Type B pancreatic cell (in vitro differentiated cells): ENCODE results near the gene GIMAP5. TPM values are rescaled to one million over a fixed set of nuclear protein-coding genes. Genes with fewer than 3 reads are reported as not detected.

Experiments used
- DNase-seq: peaks from one replicate; pipeline ENCODE4 v3.0.0; 2021; ENCODE audit warnings: mixed read lengths; ENCODE audit not compliant: unreplicated experiment; ENCODE audit errors: extremely low spot score
- H3K27ac Mint-ChIP-seq: 2 replicates; pipeline ENCODE4 v1.8.0; 2021; ENCODE audit warnings: mild to moderate bottlenecking, mixed read lengths
- H3K27me3 Mint-ChIP-seq: 2 replicates; pipeline ENCODE4 v1.8.0; 2021; ENCODE audit warnings: mixed read lengths
- H3K36me3 Mint-ChIP-seq: 2 replicates; pipeline ENCODE4 v1.8.0; 2021; ENCODE audit warnings: mixed read lengths
- H3K4me1 Mint-ChIP-seq: one replicate; pipeline ENCODE4 v1.8.0; 2021; ENCODE audit warnings: mixed read lengths; ENCODE audit not compliant: unreplicated experiment
- H3K4me3 Mint-ChIP-seq: 2 replicates; pipeline ENCODE4 v1.8.0; 2021; ENCODE audit warnings: mild to moderate bottlenecking, mixed read lengths
- H3K9me3 Mint-ChIP-seq: 2 replicates; pipeline ENCODE4 v1.8.0; 2021; ENCODE audit warnings: mixed read lengths
- total RNA-seq: library from RNA; stranded (reverse); gene quantifications from 2 replicates; pipeline ENCODE4 v1.2.1, GENCODE V29; 2021; ENCODE audit warnings: low replicate concordance
- TF ChIP-seq, protein P1 (sequence below): fragments of 200-600 bp; sonication (generic); conservative IDR thresholded peaks from 2 replicates; pipeline ENCODE4 v1.5.0; 2021; ENCODE audit warnings: antibody characterized with exemption, mild to moderate bottlenecking

Gene GIMAP5
- total RNA-seq, 1 donor from 2014 or later = not detected

DNA sequence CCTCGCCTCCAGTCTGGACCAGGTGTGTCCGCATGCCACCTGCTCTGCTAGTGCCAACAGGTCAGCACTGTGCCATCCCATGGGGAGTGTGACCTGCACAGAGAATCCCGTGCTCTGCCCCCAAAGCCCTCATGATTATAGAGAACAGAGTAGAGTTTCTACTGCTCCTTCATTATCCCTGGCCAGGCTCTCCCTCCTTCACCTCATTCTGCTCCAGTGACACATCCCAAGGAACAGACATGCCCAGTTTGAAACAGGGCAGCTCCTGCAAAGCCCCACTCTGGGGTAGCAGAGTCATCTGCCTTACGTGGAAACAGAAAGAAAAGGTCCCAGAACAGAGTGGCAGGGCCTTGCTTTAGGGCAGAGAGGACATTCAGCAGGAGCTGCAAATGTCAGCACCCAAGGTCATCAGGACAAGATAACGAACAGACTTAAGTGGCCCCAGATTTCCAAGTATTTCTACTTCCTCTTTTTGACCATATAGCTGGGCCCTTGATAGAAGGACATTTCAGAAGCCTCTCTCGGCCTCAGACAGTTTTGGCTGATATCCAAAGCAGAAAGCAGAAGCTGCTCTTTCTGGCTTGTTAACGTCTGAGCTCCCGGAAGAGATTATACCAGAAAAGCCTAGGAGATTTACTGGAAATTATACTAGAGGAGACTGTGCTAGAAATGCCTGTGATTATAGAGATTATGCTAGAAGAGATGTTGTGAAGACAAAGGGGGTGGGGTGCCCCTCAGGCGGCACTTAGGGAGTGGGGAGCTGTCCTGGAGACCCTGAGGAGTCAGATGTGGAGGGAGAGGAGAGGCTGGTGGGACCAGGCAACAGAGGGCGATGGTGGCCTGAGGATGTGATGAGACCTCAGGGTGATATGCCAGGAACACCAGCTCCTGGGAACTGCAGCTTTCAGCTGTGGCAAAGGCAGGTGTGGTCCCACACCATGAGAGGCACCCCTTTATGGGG, 50.4 kb downstream of the GIMAP5 start:
- Mint-ChIP-seq H3K4me1 (peaks cover 11% of the 10 kb centered on the region), H3K4me3 (no peak overlapping the region), H3K36me3 (no peaks in the 10 kb centered on the region), H3K27ac (peak overlapping the region; percentile 59), H3K27me3 (peaks cover 13% of the 10 kb centered on the region), H3K9me3 (no peaks in the 10 kb centered on the region)
- no peak for DNase-seq
- TF ChIP-seq, protein P1, sequence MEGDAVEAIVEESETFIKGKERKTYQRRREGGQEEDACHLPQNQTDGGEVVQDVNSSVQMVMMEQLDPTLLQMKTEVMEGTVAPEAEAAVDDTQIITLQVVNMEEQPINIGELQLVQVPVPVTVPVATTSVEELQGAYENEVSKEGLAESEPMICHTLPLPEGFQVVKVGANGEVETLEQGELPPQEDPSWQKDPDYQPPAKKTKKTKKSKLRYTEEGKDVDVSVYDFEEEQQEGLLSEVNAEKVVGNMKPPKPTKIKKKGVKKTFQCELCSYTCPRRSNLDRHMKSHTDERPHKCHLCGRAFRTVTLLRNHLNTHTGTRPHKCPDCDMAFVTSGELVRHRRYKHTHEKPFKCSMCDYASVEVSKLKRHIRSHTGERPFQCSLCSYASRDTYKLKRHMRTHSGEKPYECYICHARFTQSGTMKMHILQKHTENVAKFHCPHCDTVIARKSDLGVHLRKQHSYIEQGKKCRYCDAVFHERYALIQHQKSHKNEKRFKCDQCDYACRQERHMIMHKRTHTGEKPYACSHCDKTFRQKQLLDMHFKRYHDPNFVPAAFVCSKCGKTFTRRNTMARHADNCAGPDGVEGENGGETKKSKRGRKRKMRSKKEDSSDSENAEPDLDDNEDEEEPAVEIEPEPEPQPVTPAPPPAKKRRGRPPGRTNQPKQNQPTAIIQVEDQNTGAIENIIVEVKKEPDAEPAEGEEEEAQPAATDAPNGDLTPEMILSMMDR = no peak

DNA sequence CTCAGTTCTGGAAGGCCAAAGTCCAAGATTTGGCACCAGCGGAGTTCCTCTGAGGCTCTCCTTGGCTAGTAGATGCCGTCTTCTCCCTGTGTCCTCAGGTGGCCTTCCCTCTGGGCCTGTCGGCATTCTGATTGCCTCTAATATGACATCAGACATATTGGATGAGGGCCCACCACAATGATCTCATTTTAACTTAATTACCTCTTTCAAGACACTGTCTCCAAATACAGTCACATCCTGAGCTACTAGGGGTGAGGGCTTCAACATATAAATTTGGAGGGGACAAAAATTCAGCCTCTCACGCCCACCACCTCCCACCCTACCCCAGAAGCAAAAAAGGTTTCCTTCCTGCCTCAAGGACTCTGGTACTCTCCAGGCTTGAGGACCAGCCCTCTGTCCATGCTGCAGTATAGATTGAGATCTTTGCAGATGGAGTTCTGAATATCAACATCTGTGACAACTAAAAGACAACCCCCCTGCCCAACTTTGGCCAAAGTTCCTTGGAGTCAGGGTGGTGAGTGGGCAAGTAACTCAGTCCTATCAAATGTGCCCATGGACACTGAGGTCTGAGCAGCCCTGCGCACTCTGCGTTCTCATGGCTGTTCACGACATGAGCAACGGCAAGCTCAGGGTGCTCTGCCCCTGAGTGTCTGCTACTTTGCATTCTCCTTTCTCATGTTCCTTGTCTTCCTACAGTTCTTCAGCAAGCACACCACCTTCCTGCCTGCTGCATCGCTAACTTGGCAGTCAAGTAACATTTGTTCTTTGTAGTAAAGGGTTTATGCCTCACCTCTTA, 51.5 kb downstream of the GIMAP5 start:
- Mint-ChIP-seq H3K4me3 (no peak overlapping the region), H3K27ac (no peak overlapping the region), H3K27me3 (peaks cover 13% of the 10 kb centered on the region), H3K36me3 (no peaks in the 10 kb centered on the region), H3K4me1 (peaks cover 11% of the 10 kb centered on the region), H3K9me3 (no peaks in the 10 kb centered on the region)
- DNase-seq = no peak
- TF ChIP-seq, protein P1 = no peak

DNA sequence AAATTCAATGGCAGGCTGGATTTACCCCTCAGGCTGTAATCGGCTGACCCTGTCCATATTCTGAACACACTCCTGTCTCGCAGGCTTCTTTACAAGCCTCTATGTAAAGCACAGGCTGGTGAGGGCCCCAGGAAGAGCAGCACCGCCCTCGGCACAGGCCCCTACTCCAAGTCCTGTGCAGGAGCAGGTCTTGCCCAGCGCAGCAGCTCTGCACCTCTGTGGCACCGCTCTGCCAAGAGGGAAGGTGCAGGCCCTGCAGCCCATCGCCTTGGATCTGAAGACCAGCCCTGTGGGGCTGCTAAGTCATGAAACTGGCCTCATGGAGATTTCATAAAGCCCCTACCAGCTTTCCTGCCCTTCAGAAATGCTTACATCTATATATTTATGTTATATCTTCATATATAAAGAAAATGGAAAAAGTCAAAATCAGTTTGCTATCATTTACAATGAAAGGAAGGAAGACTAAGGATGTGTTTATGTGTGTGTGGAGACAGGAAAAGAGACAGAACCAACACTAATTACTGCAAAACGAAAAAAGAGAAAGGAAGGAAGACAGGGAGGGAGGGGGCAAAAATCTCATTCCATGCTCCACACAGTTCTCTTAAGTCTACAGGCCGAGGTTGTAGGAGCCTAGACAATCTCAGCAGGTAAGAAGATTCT, 53.3 kb downstream of the GIMAP5 start:
- H3K36me3 Mint-ChIP-seq = no peaks in the 10 kb centered on the region
- peaks cover 13% of the 10 kb centered on the region for H3K27me3 Mint-ChIP-seq
- TF ChIP-seq, protein P1 = no peak
- peaks cover 11% of the 10 kb centered on the region for H3K4me1 Mint-ChIP-seq
- H3K9me3 Mint-ChIP-seq = no peaks in the 10 kb centered on the region
- H3K27ac Mint-ChIP-seq = no peak overlapping the region
- DNase-seq = no peak
- no peak overlapping the region for H3K4me3 Mint-ChIP-seq

DNA sequence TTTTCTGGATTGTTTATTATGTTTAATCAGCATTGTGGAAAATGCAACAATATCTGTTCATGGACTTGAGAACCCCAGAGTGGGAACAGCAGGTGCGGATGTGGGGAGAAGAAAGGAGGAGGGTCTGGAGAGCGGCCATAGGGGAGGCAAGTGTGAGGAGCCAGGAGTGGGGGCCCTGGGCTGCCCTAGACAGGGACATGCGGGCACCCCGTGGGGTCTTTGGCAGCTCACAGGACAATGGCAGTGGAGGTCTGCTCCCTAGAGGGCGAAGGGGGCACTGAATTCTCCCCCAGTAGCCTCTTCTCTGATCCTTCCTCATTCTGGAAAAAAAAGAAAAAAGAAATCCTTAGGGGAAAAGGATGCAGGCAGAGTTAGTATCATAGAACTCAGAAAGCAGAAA, 54.1 kb downstream of the GIMAP5 start:
- H3K4me3 Mint-ChIP-seq = no peak overlapping the region
- no peak for DNase-seq

More for the DNA sequence above, 54.1 kb downstream of the GIMAP5 start:
- Mint-ChIP-seq H3K36me3 (no peaks in the 10 kb centered on the region), H3K4me1 (peaks cover 7% of the 10 kb centered on the region), H3K27ac (no peak overlapping the region), H3K9me3 (no peaks in the 10 kb centered on the region), H3K27me3 (peaks cover 13% of the 10 kb centered on the region)
- TF ChIP-seq, protein P1 = no peak
